CD4-positive, alpha-beta T cell treated with Interleukin-10 for 1 hour (primary cell): Measurements from ENCODE around the gene PDE9A.
"Not testable (repeated sequence)": the region's sequence is repeated elsewhere in the genome, so short reads cannot be mapped to it uniquely, and the experiment has no call there.

Experiments used
- DNase-seq: peaks from one replicate; pipeline ENCODE4 v3.0.0-alpha.2; 2020

Gene PDE9A

DNA sequence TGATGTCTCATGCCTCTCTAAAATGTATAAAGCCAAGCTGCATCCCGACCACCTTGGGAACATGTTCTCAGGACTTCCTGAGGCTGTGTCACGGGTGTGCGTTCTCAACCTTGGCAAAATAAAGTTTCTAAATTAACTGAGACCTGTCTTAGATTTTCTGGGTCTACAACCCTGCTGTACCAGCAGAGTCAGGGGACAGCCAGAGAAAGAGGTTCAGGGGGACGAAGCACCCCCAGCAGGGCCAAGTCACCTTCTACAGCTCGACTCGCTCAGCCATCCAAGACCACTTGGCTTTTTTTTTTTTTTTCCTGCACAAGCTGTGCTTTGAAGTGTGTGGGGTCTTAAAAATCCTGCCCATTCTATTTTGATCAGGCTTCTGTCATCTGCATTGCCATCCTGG, 28.5 kb upstream of the PDE9A start:
- DNase-seq, result no peak

DNA sequence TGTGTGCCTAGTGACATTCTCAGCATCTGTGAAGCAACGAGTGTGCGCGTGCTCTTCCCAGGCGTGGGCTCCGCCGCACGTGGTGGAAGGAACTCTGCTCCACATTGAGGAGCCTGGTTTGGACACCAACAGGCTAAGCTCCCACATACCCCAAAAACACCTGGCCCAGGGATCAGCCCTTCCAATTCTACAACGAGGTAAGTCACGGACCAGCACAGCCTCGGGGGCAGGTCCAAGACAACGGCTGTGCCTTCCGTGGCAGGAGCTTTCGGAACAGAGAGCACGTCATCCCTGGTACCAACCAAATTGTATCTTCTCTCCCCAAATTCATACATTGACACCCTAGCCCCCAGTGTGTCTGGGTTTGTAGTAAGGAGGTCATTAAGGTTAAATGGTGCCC, 27.2 kb upstream of the PDE9A start:
- no peak for DNase-seq

DNA sequence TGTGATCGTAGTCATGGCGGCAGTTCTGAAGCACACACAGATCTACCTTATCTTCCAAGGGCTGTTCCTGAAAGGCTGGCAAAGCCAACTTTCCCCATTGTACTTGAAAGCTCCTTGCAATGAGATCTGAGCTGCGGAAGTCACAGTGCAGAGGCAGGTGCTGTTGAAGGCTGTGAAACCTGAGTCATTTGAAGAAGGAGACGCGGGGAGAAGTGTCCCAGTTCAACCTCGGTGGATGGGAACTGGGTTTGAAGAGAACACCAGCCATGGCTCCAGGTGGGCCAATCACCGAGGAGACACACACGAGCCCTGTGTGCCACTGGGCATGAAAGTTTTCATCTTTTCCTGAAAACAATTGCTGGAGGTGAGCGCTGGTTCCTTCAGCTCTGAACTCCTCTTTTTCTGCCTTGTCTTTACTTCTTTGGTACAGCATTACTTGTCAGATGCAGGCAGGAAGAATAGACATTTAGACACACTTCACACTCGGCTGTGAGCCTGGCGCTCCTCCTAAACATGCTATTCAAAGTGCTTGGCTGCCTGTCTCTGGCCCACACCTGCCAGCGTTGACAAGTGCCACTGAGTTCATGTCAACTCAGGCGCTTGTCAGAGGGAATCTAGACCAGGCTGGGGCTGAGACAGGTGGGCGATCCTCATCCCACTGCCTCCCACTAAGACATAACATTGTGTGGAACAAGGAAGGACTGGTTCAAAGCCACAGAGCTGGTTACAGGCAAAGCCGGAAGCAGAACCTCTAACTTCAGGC, 25.7 kb upstream of the PDE9A start:
- no peak for DNase-seq

DNA sequence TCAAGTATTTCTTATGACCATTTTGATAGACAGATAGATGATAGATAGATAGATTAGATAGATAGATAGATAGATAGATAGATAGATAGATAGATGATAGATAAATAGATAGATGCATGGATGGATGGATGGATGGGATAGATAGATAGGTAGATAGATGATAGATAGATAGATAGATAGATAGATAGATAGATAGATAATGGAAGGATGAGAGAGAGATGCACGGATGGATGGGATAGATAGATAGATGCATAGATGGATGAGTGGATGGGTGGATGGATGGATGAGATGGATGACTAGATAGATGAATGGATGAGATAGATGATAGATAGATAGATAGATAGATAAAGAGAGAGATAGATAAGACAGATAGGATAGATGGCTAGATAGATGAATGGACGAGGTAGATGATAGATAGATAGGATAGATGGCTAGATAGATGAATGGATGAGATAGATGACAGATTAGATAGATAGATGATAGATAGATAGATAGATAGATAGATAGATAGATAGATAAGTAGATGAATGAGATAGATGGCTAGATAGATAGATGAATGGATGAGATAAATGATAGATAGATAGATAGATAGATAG, 24.9 kb upstream of the PDE9A start:
- DNase-seq, result not testable (repeated sequence)

DNA sequence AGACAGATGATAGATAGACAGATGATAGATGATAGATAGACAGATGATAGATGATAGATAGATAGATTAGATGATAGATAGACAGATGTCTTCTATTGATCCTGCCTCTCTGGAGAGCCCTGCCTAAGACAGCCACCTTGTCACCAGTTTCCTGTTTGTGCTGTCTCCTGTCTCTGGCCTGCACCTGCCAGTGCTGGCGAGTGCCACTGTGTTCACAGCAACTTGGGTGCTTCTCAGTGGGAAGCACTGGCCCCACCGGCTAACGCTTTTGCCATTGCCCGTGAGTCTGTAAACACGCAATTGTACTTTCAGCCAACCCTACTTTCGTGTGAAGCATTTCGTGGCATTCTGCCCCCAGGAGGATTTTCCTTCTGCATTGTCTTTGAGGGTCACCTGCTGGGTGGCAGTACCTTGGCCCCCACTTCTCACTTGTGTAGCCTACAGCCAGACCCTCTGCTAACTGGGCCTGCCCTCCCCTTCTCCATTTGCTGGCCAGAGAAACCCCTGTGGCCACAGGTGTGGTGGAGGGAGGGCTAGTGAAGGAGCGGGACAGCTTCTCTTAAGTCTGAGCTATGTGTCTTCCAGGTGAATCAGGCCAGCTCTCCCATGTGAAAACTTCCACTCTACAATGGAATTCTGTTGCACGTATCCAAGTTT, 23.4 kb upstream of the PDE9A start:
- no peak for DNase-seq

DNA sequence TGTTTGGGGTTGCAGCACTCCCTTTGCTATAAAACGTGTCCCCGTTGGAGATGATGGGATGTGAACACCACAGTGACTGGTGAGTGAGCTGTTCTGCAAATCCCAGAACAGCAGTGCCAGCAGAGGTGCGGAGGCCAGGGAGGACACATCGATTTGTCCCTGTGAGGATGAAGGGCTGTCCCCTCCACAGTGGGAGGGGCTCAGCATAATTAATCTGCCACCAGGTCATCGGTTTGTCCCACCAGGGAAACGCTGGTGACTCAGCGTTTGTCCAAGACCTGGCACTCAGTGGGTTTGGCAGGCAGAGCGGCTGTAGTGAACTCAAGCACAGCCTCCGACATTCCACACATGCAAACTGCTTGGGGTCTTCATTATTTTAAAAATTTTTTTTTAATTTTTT, 22.8 kb upstream of the PDE9A start:
- DNase-seq, result no peak

DNA sequence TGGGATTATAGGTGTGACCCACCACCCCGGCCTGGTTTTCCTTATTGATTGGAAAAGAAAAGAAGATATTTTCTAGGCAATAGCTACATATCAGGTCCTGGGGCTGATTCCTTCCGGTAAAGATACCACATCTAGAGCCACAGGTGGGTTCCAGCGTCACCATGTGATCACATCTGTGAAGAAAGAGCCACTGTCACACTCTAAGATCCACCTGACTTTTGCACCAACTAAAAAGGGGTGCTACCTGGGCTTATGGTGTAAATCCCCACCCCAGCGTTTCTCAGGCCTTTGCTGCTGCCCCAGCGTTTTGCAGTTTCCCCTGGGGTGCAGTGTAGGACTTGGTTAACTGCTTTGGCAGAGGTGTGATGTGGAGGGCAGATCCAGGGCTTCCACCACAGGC, 22.3 kb upstream of the PDE9A start:
- no peak for DNase-seq

DNA sequence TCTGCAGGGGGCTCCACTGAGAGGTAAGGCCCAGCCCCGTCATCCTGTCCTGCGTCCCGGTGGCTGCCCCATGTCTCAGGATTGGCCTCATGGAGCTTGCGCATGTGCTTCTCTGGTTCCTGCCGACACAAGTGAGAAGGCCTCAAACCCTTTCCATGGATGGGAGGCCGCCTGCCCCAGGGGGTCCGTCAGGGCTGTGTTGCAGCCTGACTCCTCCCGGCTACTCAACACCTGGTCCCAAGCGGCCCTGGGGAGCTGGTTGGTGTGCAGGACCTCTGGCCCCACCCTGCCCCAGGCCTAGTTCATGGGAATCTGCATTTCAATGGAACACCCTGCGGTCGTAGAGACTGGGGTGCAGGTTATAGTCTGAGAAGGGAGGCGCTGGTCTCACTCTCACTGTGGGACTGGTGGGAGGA, 21.1 kb upstream of the PDE9A start:
- DNase-seq, result no peak

DNA sequence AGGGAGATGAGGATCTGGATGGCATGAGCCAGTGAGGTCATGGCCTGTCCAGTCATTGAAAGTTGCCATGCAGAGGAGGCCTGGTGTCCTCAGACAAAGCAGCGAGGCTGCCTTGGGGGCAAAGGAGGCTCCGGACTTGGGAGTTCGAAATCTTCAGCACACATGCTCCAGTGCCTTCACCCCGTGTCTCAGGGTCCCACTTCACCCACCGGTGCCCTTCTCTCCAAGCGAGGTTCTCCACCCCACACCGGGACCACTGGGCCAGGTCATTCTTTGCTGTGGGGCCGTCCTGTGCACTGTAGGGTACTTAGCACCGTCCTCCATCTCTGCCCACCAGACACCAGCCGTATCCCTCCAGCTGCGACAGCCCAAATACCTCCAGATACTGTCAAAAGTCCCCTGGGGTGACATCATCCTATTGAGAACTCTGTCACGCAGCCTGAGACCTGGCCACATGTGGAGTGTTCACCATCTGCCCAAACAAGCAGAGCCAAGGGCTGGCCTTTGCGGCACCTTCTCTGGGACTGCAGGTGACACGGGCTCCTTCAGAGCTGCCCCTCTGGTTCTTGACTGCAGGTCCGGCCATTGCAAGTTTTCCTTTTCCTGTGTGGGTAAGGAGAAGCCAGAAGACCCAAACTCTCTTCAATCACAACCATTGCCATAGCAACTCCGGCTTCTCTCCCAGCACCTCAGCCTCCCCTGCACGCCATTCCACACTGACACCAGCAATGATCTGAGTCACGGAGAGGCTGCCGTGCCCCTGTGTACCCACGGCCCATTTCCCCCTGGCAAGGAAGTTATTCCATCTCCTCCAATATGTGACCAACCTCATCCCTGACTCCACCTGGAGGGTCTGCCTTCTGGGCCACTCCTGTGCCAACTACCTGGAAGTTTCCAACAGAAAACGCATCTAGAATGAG, 20.4 kb upstream of the PDE9A start:
- no peak for DNase-seq

DNA sequence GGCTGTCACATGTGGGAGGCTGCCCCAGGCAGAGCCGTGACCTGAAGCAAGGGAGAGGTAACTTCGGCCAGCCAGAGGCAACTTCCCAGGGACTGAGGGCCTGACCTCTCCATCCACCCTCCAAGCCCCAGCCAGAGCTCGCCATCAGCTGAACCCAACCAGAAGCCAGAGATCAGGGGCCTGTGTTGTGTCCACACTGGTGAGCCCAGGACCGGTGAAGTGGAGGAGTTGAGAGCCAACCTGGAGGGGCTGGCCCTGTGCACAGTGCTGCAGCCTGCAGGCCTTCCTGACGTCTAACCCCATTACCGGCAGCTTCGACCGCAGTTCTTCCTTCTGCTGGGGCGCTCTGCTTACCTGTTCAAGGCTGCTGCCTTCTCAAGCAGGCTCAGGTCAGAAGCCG, 19.6 kb upstream of the PDE9A start:
- no peak for DNase-seq

DNA sequence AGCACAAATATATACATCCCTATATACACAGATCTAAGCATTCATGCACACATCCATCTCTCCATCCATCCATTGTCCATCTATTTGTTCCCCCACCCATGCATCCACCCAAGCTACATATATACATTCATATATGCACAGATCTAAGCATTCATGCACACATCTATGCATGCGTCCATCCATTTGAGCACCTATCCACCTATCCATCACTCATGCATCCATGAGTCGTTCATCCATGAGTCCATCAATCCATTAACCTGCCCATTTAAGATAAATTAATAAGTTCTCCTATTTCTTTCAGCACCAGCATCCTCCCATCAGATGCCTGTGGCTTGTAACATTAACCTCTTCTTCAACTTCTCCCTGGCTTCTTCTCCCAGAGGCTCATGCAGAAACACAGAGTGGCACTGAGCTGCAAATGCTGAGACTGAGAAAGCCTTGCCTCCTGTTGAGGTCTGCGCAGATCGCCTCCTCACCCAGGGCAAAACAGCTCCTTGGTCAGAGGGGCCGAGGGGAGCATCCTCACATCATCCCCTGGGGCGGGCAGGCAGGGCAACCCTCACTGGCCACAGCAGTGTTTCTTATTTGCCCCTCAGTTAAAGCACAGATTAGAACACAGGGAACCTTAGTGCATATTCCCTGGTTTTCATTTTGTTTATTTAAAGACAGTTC, 17.4 kb upstream of the PDE9A start:
- DNase-seq, result no peak

DNA sequence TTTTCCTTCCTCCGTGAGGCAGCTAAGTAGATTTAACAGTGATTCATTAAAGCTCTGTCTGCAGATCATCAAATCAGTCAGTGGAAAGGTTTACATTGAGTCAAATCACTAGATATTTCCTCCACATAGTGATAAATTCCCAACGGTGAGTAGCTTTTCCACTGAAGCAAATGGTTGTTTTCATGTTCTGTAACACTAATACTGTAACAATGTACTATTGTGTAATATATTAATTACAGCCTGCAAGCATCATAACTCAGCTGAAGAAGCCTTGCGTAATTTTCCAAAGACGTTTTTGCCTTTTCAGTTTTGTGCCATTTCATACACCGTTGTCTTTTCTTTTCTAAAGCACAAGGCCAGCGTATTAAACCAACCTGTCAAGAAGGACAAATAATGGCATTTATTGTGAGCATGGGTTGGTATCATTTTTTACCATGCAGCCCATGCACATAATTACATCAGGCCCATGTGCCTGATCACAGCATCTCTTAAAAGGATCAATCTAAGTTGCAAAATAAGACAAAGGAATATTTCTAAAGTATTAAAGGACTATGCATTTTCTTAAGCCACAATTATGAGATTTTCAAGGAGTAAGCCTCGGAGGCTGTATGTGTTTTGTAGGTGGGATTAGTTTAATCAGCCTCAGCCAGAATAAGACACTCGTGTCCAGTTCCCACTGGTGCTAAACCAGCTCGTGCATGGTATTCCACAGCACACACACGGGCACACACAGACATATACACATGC, 16.7 kb upstream of the PDE9A start:
- DNase-seq, result no peak

DNA sequence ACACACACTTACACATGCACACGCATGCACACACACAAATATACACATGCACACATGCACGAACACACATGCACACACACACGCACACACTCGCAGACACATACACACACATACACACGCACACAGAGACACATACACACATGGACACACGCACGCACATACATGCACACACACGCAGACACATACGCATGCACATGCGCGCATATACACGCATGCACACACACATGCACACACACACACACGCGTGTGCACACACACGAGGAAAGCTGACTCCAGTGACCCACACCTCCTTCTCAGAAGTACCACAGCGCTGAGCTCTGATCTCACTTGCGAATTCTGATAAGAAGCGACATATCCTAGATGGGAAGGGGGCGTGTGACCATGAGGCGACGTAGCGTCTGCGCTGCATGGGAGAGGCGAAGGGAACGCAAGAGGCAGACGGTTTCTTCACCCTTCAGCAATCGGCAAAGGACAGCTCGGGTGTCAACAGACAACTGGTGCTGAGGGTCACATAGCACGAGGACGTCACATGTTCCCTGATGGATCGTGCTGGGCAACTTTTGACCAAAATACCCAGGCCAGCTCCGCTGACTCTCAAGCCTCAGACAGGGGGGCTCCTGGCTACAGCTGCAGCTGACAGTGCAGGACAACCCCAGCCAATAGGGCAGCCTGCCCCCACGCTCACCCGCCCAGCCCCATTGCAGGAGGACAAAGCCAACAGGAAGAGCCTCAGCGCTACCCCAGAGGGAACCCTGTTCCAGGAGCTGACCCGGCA, 16.0 kb upstream of the PDE9A start:
- no peak for DNase-seq

DNA sequence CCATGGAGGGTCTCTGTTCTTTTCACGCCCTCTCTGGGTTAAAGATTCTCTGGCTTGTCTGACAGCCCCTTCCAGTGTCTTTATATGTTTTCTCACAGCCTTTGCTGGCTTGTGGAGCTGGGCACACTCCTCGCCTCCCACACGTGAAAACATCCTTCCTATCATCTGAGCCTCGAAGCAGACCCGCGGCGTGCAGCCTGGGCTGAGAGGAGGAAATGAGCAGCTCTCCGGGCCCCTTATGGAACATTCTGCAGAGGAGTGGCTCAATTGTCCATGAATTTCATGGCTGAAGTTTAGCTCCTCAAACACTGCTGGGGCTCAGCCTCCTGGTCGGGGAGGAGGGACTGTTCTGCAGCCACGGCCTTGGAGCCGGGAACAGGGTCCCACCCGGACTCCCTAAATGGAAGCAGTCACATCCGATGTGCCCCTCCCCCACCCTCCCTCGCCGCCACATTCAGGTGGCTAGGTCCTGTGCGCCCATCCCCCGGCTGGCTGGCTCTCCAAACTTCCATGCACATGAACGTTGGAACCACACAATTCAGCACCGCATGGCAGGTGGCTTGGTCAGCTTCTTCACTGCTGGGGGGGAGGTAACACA, 15.1 kb upstream of the PDE9A start:
- no peak for DNase-seq

DNA sequence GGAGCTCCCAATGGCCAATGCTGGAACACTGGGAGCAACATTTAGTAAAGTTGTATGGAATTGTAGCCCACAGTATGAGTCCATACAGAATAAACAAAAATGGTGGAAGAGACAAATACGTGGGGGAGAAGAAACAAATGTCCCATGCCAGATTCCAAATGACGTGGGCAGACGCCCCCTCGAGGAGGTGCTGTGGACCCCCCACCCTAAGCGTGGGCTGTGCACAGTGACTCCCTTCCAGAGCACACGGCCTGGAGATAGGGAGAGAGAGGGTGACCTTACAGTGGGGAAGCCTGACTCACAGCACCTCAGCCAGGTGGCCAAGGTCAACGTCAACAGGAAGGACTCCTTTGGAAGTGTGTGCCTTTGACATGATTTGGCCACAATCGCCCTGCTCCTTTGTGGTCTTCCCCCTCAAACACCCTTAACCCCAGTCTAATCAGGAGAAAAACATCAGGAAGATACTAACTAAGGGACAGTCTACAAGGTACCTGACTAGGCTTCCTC, 13.7 kb upstream of the PDE9A start:
- DNase-seq, result no peak

DNA sequence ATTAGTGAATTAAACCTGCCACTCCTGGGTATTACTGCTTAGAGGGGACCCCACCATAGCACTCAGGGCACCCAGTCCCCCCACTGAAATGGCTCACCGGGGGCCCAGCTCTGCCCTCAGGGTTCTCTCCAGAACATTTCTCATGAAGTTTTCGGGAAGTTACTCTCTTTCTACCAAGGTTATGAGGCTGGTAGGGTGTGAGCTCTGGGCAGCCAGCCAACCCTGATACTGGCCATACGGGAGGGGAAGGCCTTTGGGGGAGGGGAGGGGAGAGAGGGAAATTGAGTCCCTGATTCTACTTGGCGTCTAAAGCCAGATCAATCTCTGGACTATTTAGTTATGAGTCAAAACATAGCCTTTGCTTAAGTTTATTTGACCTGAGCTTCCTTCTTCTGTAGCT, 12.9 kb upstream of the PDE9A start:
- DNase-seq, result no peak

DNA sequence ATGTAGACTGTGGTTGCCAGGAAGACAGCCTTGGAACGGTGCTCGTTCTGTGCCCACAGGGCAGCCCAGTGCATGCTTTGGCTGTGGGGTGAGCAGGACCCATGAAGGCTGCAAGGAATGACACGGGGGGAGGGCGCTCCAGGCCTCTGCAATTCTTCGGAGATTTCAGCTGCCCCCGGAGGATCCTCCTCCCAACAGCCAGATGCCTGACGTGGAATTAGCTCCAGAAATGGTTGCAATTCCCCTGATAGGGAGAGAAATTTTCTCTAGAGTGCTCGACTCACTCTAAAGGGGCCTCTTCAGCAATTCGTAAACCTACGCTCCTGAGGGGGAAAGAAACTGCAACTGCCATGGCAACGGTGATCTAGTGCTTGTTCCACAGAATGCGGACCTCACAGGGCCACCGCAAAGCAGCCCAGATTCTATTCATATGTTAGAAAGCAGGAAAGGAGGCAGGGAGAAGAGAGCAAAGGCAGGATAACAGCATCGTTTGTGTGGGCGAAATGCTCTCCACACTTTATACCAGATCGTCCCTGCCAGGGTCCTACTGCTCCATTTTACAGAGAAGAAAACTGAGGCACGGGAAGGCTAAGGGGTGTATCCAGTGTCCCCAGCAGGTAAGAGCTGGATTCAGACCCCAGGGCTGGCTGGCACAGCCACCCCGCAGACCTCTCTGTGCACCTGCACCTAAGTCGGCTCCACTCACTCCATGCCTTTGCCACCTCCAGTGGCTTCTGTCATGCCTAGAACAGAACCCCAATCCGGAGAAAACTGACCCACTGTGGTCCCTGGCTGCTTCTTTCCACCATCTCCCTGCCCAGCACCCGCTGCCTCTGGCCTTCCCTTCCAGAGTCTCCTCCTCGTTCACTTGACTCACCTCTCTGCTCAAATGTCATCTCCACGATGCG, 11.9 kb upstream of the PDE9A start:
- no peak for DNase-seq

DNA sequence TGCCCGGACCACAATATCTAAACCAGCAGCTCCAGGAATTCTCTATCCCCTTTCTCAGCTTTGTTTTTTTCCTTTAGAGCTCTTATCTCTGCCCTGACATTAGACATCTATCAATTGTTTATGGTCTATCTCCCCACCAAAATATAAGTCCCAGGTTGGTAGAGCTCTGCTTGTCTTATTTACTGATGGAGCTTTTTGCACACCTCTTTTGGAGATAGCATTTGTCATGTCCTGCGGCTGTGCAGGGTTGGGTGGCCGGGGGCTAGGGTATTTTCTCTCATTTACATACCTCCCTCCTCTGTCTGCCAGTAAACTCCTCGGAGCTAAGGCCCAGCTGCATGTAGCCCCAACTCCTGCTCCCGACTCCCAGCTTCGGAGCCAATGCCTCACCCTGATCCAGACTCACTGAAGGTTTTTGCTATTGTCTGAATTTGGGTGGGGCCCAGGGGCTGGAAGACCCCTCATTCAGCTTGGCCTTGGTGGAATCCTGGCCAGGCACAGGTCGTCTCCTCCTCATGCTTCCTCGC, 11.1 kb upstream of the PDE9A start:
- DNase-seq, result no peak
